ENCODE results near the gene PLD3. TPM values are rescaled to one million over a fixed set of nuclear protein-coding genes. Genes with fewer than 3 reads are reported as not detected.

PLD3 gene
- polyA plus RNA-seq, 4 donors, result 48.1 to 314 (median 93.6) TPM

- H3K36me3 ChIP-seq (ENCODE audit: control insufficient read depth in 3 of 3, insufficient read depth in 2 of 3, low read depth in 1 of 3, low read length in 3 of 3), result peaks cover 2 to 42% (median 8%) of the 10 kb centered on the region in 3 donors
- no peaks in the 10 kb centered on the region for H3K4me1 ChIP-seq (ENCODE audit: control insufficient read depth in 3 of 3, insufficient read depth in 2 of 3, low read depth in 1 of 3, low read length in 2 of 3)
- no peak overlapping the region for H3K27ac ChIP-seq (ENCODE audit: low read depth in 1 of 3, low read length in 2 of 3)
- H3K4me3 ChIP-seq (ENCODE audit: low read depth in 1 of 3, low read length in 3 of 3), result no peak overlapping the region
- H3K9me3 ChIP-seq (ENCODE audit: control insufficient read depth in 2 of 2, insufficient read depth in 1 of 2, low read depth in 1 of 2, low read length in 1 of 2), result no peaks in the 10 kb centered on the region
- no peaks in the 10 kb centered on the region for H3K27me3 ChIP-seq (ENCODE audit: control insufficient read depth in 3 of 3, insufficient read depth in 3 of 3, low read length in 3 of 3)
- FAIRE-seq (no peak), DNase-seq (no peak)
- 74 to 86% (median 78%) methylated on average over 3 of the region's 3 CpGs for WGBS, 3 donors
Observed at GRCh38 chr19:40381321-40381720, 32.8 kb downstream of the PLD3 start.

- FAIRE-seq, result no peak
- WGBS, 3 donors, result 82 to 88% (median 87%) methylated on average over 27 to 28 of the region's 28 CpGs
- H3K27me3 ChIP-seq (ENCODE audit: control insufficient read depth in 3 of 3, insufficient read depth in 3 of 3, low read length in 3 of 3), result no peaks in the 10 kb centered on the region
Observed at GRCh38 chr19:40383668-40384248, 35.3 kb downstream of the PLD3 start.

GRCh38 chr19:40387155-40387554 is 38.7 kb downstream of the PLD3 start:
- Histone ChIP-seq H3K4me3 (ENCODE audit: low read depth in 1 of 3, low read length in 3 of 3) (no peak overlapping the region), H3K4me1 (ENCODE audit: control insufficient read depth in 3 of 3, insufficient read depth in 2 of 3, low read depth in 1 of 3, low read length in 2 of 3) (no peaks in the 10 kb centered on the region), H3K36me3 (ENCODE audit: control insufficient read depth in 3 of 3, insufficient read depth in 2 of 3, low read depth in 1 of 3, low read length in 3 of 3) (no peaks in the 10 kb centered on the region), H3K9me3 (ENCODE audit: control insufficient read depth in 2 of 2, insufficient read depth in 1 of 2, low read depth in 1 of 2, low read length in 1 of 2) (no peaks in the 10 kb centered on the region), H3K27ac (ENCODE audit: low read depth in 1 of 3, low read length in 2 of 3) (no peak overlapping the region), H3K27me3 (ENCODE audit: control insufficient read depth in 3 of 3, insufficient read depth in 3 of 3, low read length in 3 of 3) (no peaks in the 10 kb centered on the region)
- no peak for FAIRE-seq
- WGBS, 3 donors, result 91 to 92% (median 92%) methylated on average over 10 of the region's 10 CpGs
- DNase-seq, result no peak

More at GRCh38 chr19:40383668-40384248, 35.3 kb downstream of the PLD3 start:
- peaks cover 0 to 20% (median 0%) of the 10 kb centered on the region in 3 donors for H3K36me3 ChIP-seq (ENCODE audit: control insufficient read depth in 3 of 3, insufficient read depth in 2 of 3, low read depth in 1 of 3, low read length in 3 of 3)
- H3K27ac ChIP-seq (ENCODE audit: low read depth in 1 of 3, low read length in 2 of 3), result no peak overlapping the region
- no peak for DNase-seq
- no peak overlapping the region for H3K4me3 ChIP-seq (ENCODE audit: low read depth in 1 of 3, low read length in 3 of 3)
- H3K9me3 ChIP-seq (ENCODE audit: control insufficient read depth in 2 of 2, insufficient read depth in 1 of 2, low read depth in 1 of 2, low read length in 1 of 2), result no peaks in the 10 kb centered on the region
- H3K4me1 ChIP-seq (ENCODE audit: control insufficient read depth in 3 of 3, insufficient read depth in 2 of 3, low read depth in 1 of 3, low read length in 2 of 3), result no peaks in the 10 kb centered on the region

- 68 to 86% (median 82%) methylated on average over 2 to 3 of the region's 3 CpGs for WGBS, 3 donors
- no peak overlapping the region for H3K4me3 ChIP-seq (ENCODE audit: low read depth in 1 of 3, low read length in 3 of 3)
- no peaks in the 10 kb centered on the region for H3K4me1 ChIP-seq (ENCODE audit: control insufficient read depth in 3 of 3, insufficient read depth in 2 of 3, low read depth in 1 of 3, low read length in 2 of 3)
- FAIRE-seq (no peak), DNase-seq (no peak)
- H3K36me3 ChIP-seq (ENCODE audit: control insufficient read depth in 3 of 3, insufficient read depth in 2 of 3, low read depth in 1 of 3, low read length in 3 of 3), result no peaks in the 10 kb centered on the region
- H3K27ac ChIP-seq (ENCODE audit: low read depth in 1 of 3, low read length in 2 of 3), result no peak overlapping the region
- no peaks in the 10 kb centered on the region for H3K9me3 ChIP-seq (ENCODE audit: control insufficient read depth in 2 of 2, insufficient read depth in 1 of 2, low read depth in 1 of 2, low read length in 1 of 2)
- H3K27me3 ChIP-seq (ENCODE audit: control insufficient read depth in 3 of 3, insufficient read depth in 3 of 3, low read length in 3 of 3), result no peaks in the 10 kb centered on the region
Observed at GRCh38 chr19:40388481-40388880, 40.0 kb downstream of the PLD3 start.

GRCh38 chr19:40389404-40390083 is 41.0 kb downstream of the PLD3 start:
- Histone ChIP-seq H3K4me1 (ENCODE audit: control insufficient read depth in 3 of 3, insufficient read depth in 2 of 3, low read depth in 1 of 3, low read length in 2 of 3) (no peaks in the 10 kb centered on the region), H3K27ac (ENCODE audit: low read depth in 1 of 3, low read length in 2 of 3) (no peak overlapping the region), H3K4me3 (ENCODE audit: low read depth in 1 of 3, low read length in 3 of 3) (no peak overlapping the region), H3K9me3 (ENCODE audit: control insufficient read depth in 2 of 2, insufficient read depth in 1 of 2, low read depth in 1 of 2, low read length in 1 of 2) (no peaks in the 10 kb centered on the region), H3K27me3 (ENCODE audit: control insufficient read depth in 3 of 3, insufficient read depth in 3 of 3, low read length in 3 of 3) (no peaks in the 10 kb centered on the region), H3K36me3 (ENCODE audit: control insufficient read depth in 3 of 3, insufficient read depth in 2 of 3, low read depth in 1 of 3, low read length in 3 of 3) (no peaks in the 10 kb centered on the region)
- WGBS, 3 donors, result 94 to 97% (median 95%) methylated on average over 33 of the region's 33 CpGs
- FAIRE-seq (no peak), DNase-seq (no peak)

GRCh38 chr19:40390084-40390742 is 41.7 kb downstream of the PLD3 start, which contains the start of gene HIPK4:
TSS of gene HIPK4 (minus strand) at chr19:40390181. CDS start at chr19:40389902, 279 bp downstream.
- Histone ChIP-seq H3K27ac (ENCODE audit: low read depth in 1 of 3, low read length in 2 of 3) (no peak within 1 kb of the TSS), H3K27me3 (ENCODE audit: control insufficient read depth in 3 of 3, insufficient read depth in 3 of 3, low read length in 3 of 3) (no peaks in the 10 kb centered on the region), H3K4me3 (ENCODE audit: low read depth in 1 of 3, low read length in 3 of 3) (no peak within 1 kb of the TSS), H3K9me3 (ENCODE audit: control insufficient read depth in 2 of 2, insufficient read depth in 1 of 2, low read depth in 1 of 2, low read length in 1 of 2) (no peaks in the 10 kb centered on the region), H3K4me1 (ENCODE audit: control insufficient read depth in 3 of 3, insufficient read depth in 2 of 3, low read depth in 1 of 3, low read length in 2 of 3) (no peaks in the 10 kb centered on the region), H3K36me3 (ENCODE audit: control insufficient read depth in 3 of 3, insufficient read depth in 2 of 3, low read depth in 1 of 3, low read length in 3 of 3) (no peaks in the 10 kb centered on the region)
- DNase-seq, result no peak
- 84 to 89% (median 88%) methylated on average over 10 of the region's 10 CpGs for WGBS, 3 donors
- no peak for FAIRE-seq

- Histone ChIP-seq H3K36me3 (ENCODE audit: control insufficient read depth in 3 of 3, insufficient read depth in 2 of 3, low read depth in 1 of 3, low read length in 3 of 3) (peaks cover 0 to 8% (median 0%) of the 10 kb centered on the region in 3 donors), H3K4me1 (ENCODE audit: control insufficient read depth in 3 of 3, insufficient read depth in 2 of 3, low read depth in 1 of 3, low read length in 2 of 3) (no peaks in the 10 kb centered on the region), H3K4me3 (ENCODE audit: low read depth in 1 of 3, low read length in 3 of 3) (no peak overlapping the region), H3K27me3 (ENCODE audit: control insufficient read depth in 3 of 3, insufficient read depth in 3 of 3, low read length in 3 of 3) (no peaks in the 10 kb centered on the region), H3K27ac (ENCODE audit: low read depth in 1 of 3, low read length in 2 of 3) (no peak overlapping the region), H3K9me3 (ENCODE audit: control insufficient read depth in 2 of 2, insufficient read depth in 1 of 2, low read depth in 1 of 2, low read length in 1 of 2) (no peaks in the 10 kb centered on the region)
- DNase-seq (no peak), FAIRE-seq (no peak)
- WGBS, 3 donors, result 66 to 74% (median 69%) methylated on average over 8 of the region's 8 CpGs
Observed at GRCh38 chr19:40392123-40392522, 43.6 kb downstream of the PLD3 start.

GRCh38 chr19:40392894-40393517 is 44.5 kb downstream of the PLD3 start:
- Histone ChIP-seq H3K36me3 (ENCODE audit: control insufficient read depth in 3 of 3, insufficient read depth in 2 of 3, low read depth in 1 of 3, low read length in 3 of 3) (peaks cover 0 to 11% (median 3%) of the 10 kb centered on the region in 3 donors), H3K4me1 (ENCODE audit: control insufficient read depth in 3 of 3, insufficient read depth in 2 of 3, low read depth in 1 of 3, low read length in 2 of 3) (peaks cover 0 to 1% (median 0%) of the 10 kb centered on the region in 3 donors), H3K27me3 (ENCODE audit: control insufficient read depth in 3 of 3, insufficient read depth in 3 of 3, low read length in 3 of 3) (no peaks in the 10 kb centered on the region), H3K27ac (ENCODE audit: low read depth in 1 of 3, low read length in 2 of 3) (no peak overlapping the region), H3K4me3 (ENCODE audit: low read depth in 1 of 3, low read length in 3 of 3) (no peak overlapping the region), H3K9me3 (ENCODE audit: control insufficient read depth in 2 of 2, insufficient read depth in 1 of 2, low read depth in 1 of 2, low read length in 1 of 2) (no peaks in the 10 kb centered on the region)
- FAIRE-seq (no peak), DNase-seq (peak in 1 of 2 donors; percentile 27)
- WGBS, 3 donors, result 37 to 54% (median 43%) methylated on average over 9 of the region's 9 CpGs
